K562 (cell line): ENCODE measurements around the gene ST6GALNAC3. TPM values are rescaled to one million over a fixed set of nuclear protein-coding genes. Genes with fewer than 3 reads are reported as not detected.

Experiments used
- ATAC-seq: fragments of 200-7000 bp; cut with Tn5 transposase; 3 replicates; pipeline ENCODE4 v1.9.1; 2020; ENCODE audit warnings: moderate library complexity
- BruUV-seq: library from RNA; stranded (reverse); fragments of 400-500 nt; replicated peaks from 2 replicates; lab custom pipeline; 2021; lab: Mats Ljungman, UMichigan
- CTCF ChIA-PET: fragments of 300-600 bp; formaldehyde crosslinking; extraction: SDS; loops from one replicate; lab custom pipeline; 2021; ENCODE audit warnings: low intra/inter-chr PET ratio; lab: Yijun Ruan, JAX
- POLR2A ChIA-PET: fragments of 300-600, 350-650 bp; sonication (Branson Sonifier 250); formaldehyde crosslinking; extraction: SDS; loops from one replicate; lab custom pipeline; 2021; ENCODE audit warnings: antibody characterized with exemption, inconsistent platforms; lab: Yijun Ruan, JAX
- DNase-seq, 4 experiments: peaks; one replicate each; pipeline versions ENCODE4 v3.0.0 to v3.0.0-alpha.2; 2011 to 2018; ENCODE audit warnings: low spot score in 3 of 4, mixed read lengths in 3 of 4; ENCODE audit errors: extremely low read depth in 1 of 4
- FAIRE-seq: peaks from 2 replicates; lab custom pipeline; 2011; peaks lifted over from hg19 to GRCh38; lab: Jason Lieb, UNC
- H2AFZ ChIP-seq: 2 replicates; pipeline ENCODE4 v1.6.0; 2011; ENCODE audit warnings: low read depth, low read length, control low read depth, inconsistent platforms
- H3K27ac ChIP-seq: fragments of 200-600 bp; 3 replicates; pipeline ENCODE4 v1.8.0; 2011; ENCODE audit warnings: low read depth, mild to moderate bottlenecking, control low read depth, inconsistent platforms, low read length, moderate library complexity, mixed read lengths; ENCODE audit errors: extremely low read depth
- H3K27me3 ChIP-seq, 2 experiments: fragments of 300-600 bp in 1 of 2; 2 replicates in 1 of 2; 3 replicates in 1 of 2; pipeline versions ENCODE4 v1.6.0 to v1.8.0; 2011; ENCODE audit warnings: inconsistent platforms in 2 of 2, low read length in 2 of 2, mild to moderate bottlenecking in 1 of 2, mixed read lengths in 1 of 2, moderate library complexity in 1 of 2; ENCODE audit not compliant: control insufficient read depth in 2 of 2, insufficient read depth in 2 of 2
- H3K36me3 ChIP-seq: fragments of 300-600 bp; 3 replicates; pipeline ENCODE4 v1.8.0; 2011; ENCODE audit warnings: mild to moderate bottlenecking, low read length, inconsistent platforms; ENCODE audit not compliant: control insufficient read depth, insufficient read depth
- H3K4me1 ChIP-seq, 2 experiments: fragments of 200-600 bp in 1 of 2; replicated peaks in 1 of 2; 2 replicates in 1 of 2; 3 replicates in 1 of 2; pipeline versions ENCODE4 v1.5.1 to v1.8.0; 2011; ENCODE audit warnings: inconsistent platforms in 2 of 2, low read length in 2 of 2, mild to moderate bottlenecking in 1 of 2, mixed read lengths in 1 of 2, moderate library complexity in 1 of 2; ENCODE audit not compliant: control insufficient read depth in 2 of 2, insufficient read depth in 2 of 2
- H3K4me2 ChIP-seq: 2 replicates; pipeline ENCODE4 v1.6.1; 2011; ENCODE audit warnings: low read length, control low read depth, inconsistent platforms, mixed read lengths; ENCODE audit not compliant: insufficient read depth
- H3K4me3 ChIP-seq: fragments of 200-600 bp; sonication (generic), shearing (Covaris generic); 2 replicates; pipeline ENCODE4 v1.5.1; 2016; ENCODE audit warnings: control low read depth, inconsistent platforms
- H3K79me2 ChIP-seq: fragments of 200-600 bp; 3 replicates; pipeline ENCODE4 v1.8.0; 2011; ENCODE audit warnings: low read length, inconsistent platforms; ENCODE audit not compliant: control insufficient read depth, insufficient read depth
- H3K9ac ChIP-seq, 2 experiments: 2 replicates each; pipeline versions ENCODE4 v1.6.0 to v1.6.1; 2011; ENCODE audit warnings: low read depth in 2 of 2, low read length in 2 of 2, control low read depth in 1 of 2, inconsistent platforms in 1 of 2, mild to moderate bottlenecking in 1 of 2, mixed read lengths in 1 of 2; ENCODE audit not compliant: insufficient read depth in 1 of 2
- H3K9me1 ChIP-seq: one replicate; pipeline ENCODE4 v1.6.0; 2011; ENCODE audit warnings: inconsistent platforms, mild to moderate bottlenecking, low read length, moderate library complexity; ENCODE audit not compliant: control insufficient read depth, insufficient read depth
- H3K9me3 ChIP-seq: replicated peaks from 2 replicates; pipeline ENCODE4 v1.5.1; 2011; ENCODE audit warnings: low read depth, low read length, inconsistent platforms; ENCODE audit not compliant: control insufficient read depth, insufficient read depth
- H4K20me1 ChIP-seq: replicated peaks from 2 replicates; pipeline ENCODE4 v1.6.1; 2011; ENCODE audit warnings: low read length, inconsistent platforms, mixed read lengths; ENCODE audit not compliant: control insufficient read depth, insufficient read depth
- HOXB6 ChIP-seq: fragments of 250-450 bp; sonication (Bioruptor Pico); IDR thresholded peaks from 2 replicates; pipeline ENCODE4 v1.5.1; 2022; ENCODE audit warnings: mild to moderate bottlenecking, borderline replicate concordance
- LCOR ChIP-seq: sonication (generic); formaldehyde crosslinking; IDR thresholded peaks from 2 replicates; pipeline ENCODE4 v1.8.0; 2022; ENCODE audit warnings: mild to moderate bottlenecking, missing genetic modification reagents
- NONO ChIP-seq, 2 experiments: fragments of 200-400 bp in 1 of 2; fragments of 450-650 bp in 1 of 2; formaldehyde crosslinking in 1 of 2; IDR thresholded peaks; 2 replicates each; pipeline ENCODE4 v1.6.1; 2017; ENCODE audit warnings: low read depth in 2 of 2, mild to moderate bottlenecking in 2 of 2, moderate library complexity in 2 of 2, low read length in 1 of 2
- PML ChIP-seq: IDR thresholded peaks from 2 replicates; pipeline ENCODE4 v1.6.1; 2012; ENCODE audit warnings: low read length, inconsistent platforms
- PTBP1 ChIP-seq: fragments of 200-400 bp; formaldehyde crosslinking; IDR thresholded peaks from 2 replicates; pipeline ENCODE4 v1.6.1; 2017; ENCODE audit warnings: low read depth, low read length
- RBM25 ChIP-seq: fragments of 200-400 bp; formaldehyde crosslinking; IDR thresholded peaks from 2 replicates; pipeline ENCODE4 v1.6.1; 2018; ENCODE audit warnings: low read length, low read depth, moderate library complexity; ENCODE audit not compliant: severe bottlenecking
- SIX5 ChIP-seq, 2 experiments: IDR thresholded peaks; 2 replicates each; pipeline ENCODE4 v1.6.1; 2011; ENCODE audit warnings: low read length in 2 of 2, borderline replicate concordance in 1 of 2, low read depth in 1 of 2, mild to moderate bottlenecking in 1 of 2, moderate library complexity in 1 of 2; ENCODE audit not compliant: insufficient read depth in 1 of 2
- TEAD4 ChIP-seq, 2 experiments: sonication (generic) in 1 of 2; formaldehyde crosslinking in 1 of 2; IDR thresholded peaks; 2 replicates each; pipeline versions ENCODE4 v1.6.1 to v1.8.0; 2012 to 2022; ENCODE audit warnings: borderline replicate concordance in 1 of 2, inconsistent platforms in 1 of 2, low read length in 1 of 2, mild to moderate bottlenecking in 1 of 2, missing genetic modification reagents in 1 of 2
- XRCC3 ChIP-seq: fragments of 450-650 bp; IDR thresholded peaks from 2 replicates; pipeline ENCODE4 v1.6.1; 2017; ENCODE audit warnings: mild to moderate bottlenecking, moderate library complexity
- ZEB2 ChIP-seq: fragments of 450-650 bp; IDR thresholded peaks from 2 replicates; pipeline ENCODE4 v1.6.1; 2016
- ZNF282 ChIP-seq: sonication (generic); formaldehyde crosslinking; IDR thresholded peaks from 2 replicates; pipeline ENCODE4 v1.8.1; 2023; ENCODE audit warnings: missing genetic modification reagents
- ZNF780A ChIP-seq: fragments of 250-450 bp; sonication (Bioruptor Pico); IDR thresholded peaks from 2 replicates; pipeline ENCODE4 v1.5.0; 2021; ENCODE audit warnings: mild to moderate bottlenecking
- WGBS: fragments of 100-300 bp; shearing (Covaris generic); methylation state at CpG from one replicate; pipeline ENCODE4 v1.1.6; 2016; ENCODE audit warnings: low coverage, mixed read lengths; ENCODE audit not compliant: insufficient coverage; ENCODE audit errors: missing lambda C conversion rate; 5-methylcytosine and 5-hydroxymethylcytosine counted together
- in situ Hi-C: fragments of 300-500 bp; cut with MboI; formaldehyde crosslinking; loops from 4 replicates; pipeline ENCODE4 v1.15.0; 2018; ENCODE audit warnings: inconsistent platforms, mixed read lengths
- intact Hi-C: fragments of 100-400 bp; cut with micrococcal nuclease; formaldehyde crosslinking; loops from 2 replicates; pipeline ENCODE4 v1.14.2; 2022
- polyA plus RNA-seq, 8 experiments: library from polyadenylated mRNA; depleted of rRNA in 4 of 8; stranded (reverse) in 5 of 8; unstranded in 3 of 8; fragments of >200 nt; fragmentation: Nextera tagmentation in 2 of 8; fragmentation: Illumina TruSeq in 1 of 8; extraction: Ambion mirVana in 2 of 8; extraction: Trizol in 1 of 8; gene quantifications; 2 replicates each; pipeline versions ENCODE4 v1.2.1 to v1.2.3, GENCODE V29; 2011 to 2014; ENCODE audit warnings: inconsistent platforms in 1 of 8, missing spikeins in 1 of 8
- total RNA-seq, 7 experiments: library from RNA; depleted of rRNA in 6 of 7; stranded (reverse); fragments of >200 nt in 6 of 7; fragmentation: Illumina TruSeq in 2 of 7; extraction: Trizol in 2 of 7; gene quantifications; 2 replicates each; pipeline versions ENCODE4 v1.2.1 to v1.2.3, GENCODE V29; 2011 to 2021; ENCODE audit warnings: low replicate concordance in 1 of 7
- TF ChIP-seq, protein P1 (sequence below): fragments of 200-600 bp; sonication (generic); IDR thresholded peaks from one replicate; pipeline ENCODE4 v1.6.1; 2012; ENCODE audit warnings: mild to moderate bottlenecking, low read depth, low read length, inconsistent platforms

ST6GALNAC3 gene
- total and polyA plus RNA-seq, 9 of the 15 experiments (the other 6 are each of a cell fraction or from before 2014, with no cell fraction given): 0.04 to 0.29 (median 0.18) TPM; not detected in 6

DNA sequence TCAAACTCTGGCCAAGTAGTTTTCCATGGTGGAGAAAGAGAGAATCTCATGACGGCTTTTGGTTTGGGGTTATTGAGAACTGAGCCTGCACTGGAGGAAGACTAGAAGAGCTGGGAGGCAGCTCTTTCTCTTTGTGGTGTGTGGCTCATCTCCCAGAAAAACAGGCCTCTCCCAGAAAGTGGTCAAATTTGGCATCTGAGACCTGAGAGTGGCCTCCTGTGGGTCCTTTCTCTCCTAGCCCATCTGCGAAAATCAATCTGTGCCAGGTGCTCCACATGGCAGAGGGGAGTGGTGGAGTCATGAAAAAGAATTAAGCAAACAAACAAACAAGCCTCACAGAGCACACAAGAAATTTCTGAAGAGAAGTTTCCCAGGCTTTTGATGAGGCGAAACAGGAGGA, 305.0 kb downstream of the ST6GALNAC3 start:
- no peak overlapping the region for H3K4me2 ChIP-seq
- DNase-seq: no peak
- H3K9ac ChIP-seq: no peak overlapping the region
- no peaks in the 10 kb centered on the region for H3K79me2 ChIP-seq
- BruUV-seq: no TSS peak
- CTCF ChIA-PET: no interaction called here
- no peaks in the 10 kb centered on the region for H3K4me1 ChIP-seq
- in situ Hi-C loops (no loop called here), intact Hi-C loops (no loop called here)
- H3K36me3 ChIP-seq: no peaks in the 10 kb centered on the region
- no peak overlapping the region for H3K4me3 ChIP-seq
- 5% methylated on average over 3 of the region's 3 CpGs for WGBS
- no peaks in the 10 kb centered on the region for H4K20me1 ChIP-seq
- FAIRE-seq: no peak
- no peaks in the 10 kb centered on the region for H3K9me1 ChIP-seq
- no peak overlapping the region for H2AFZ ChIP-seq
- H3K27me3 ChIP-seq: no peaks in the 10 kb centered on the region
- peaks cover 2% of the 10 kb centered on the region; the same call in 1 of the 2 replicates for H3K9me3 ChIP-seq
- no peak for ATAC-seq
- H3K27ac ChIP-seq: no peak overlapping the region
- POLR2A ChIA-PET: interaction anchor here (0.7 kb wide), 1 partner anchor 953 kb away, joined by 4 read pairs; no protein-coding TSS in a partner anchor
- TF ChIP-seq SIX5 (IDR thresholded peaks at IDR 0.05; ENCODE audit: borderline replicate concordance in 1 of 2, insufficient read depth in 1 of 2, low read depth in 1 of 2, low read length in 2 of 2): no peak
- no peak for TF ChIP-seq XRCC3
- TF ChIP-seq TEAD4 (IDR thresholded peaks at IDR 0.05; ENCODE audit: low read length): no peak
- TF ChIP-seq TEAD4 (CRISPR knock-in tag; IDR thresholded peaks at IDR 0.05; ENCODE audit: borderline replicate concordance): no peak
- no peak for TF ChIP-seq LCOR (CRISPR knock-in tag)
- TF ChIP-seq NONO (IDR thresholded peaks at IDR 0.05; ENCODE audit: low read depth in 2 of 2, low read length in 1 of 2): no peak
- no peak for TF ChIP-seq PML
- TF ChIP-seq ZNF780A (CRISPR knock-in tag): no peak
- TF ChIP-seq HOXB6 (CRISPR knock-in tag): no peak
- TF ChIP-seq ZEB2: no peak
- TF ChIP-seq ZNF282 (CRISPR knock-in tag): no peak
- no peak for TF ChIP-seq RBM25
- TF ChIP-seq PTBP1: no peak
- TF ChIP-seq, protein P1, sequence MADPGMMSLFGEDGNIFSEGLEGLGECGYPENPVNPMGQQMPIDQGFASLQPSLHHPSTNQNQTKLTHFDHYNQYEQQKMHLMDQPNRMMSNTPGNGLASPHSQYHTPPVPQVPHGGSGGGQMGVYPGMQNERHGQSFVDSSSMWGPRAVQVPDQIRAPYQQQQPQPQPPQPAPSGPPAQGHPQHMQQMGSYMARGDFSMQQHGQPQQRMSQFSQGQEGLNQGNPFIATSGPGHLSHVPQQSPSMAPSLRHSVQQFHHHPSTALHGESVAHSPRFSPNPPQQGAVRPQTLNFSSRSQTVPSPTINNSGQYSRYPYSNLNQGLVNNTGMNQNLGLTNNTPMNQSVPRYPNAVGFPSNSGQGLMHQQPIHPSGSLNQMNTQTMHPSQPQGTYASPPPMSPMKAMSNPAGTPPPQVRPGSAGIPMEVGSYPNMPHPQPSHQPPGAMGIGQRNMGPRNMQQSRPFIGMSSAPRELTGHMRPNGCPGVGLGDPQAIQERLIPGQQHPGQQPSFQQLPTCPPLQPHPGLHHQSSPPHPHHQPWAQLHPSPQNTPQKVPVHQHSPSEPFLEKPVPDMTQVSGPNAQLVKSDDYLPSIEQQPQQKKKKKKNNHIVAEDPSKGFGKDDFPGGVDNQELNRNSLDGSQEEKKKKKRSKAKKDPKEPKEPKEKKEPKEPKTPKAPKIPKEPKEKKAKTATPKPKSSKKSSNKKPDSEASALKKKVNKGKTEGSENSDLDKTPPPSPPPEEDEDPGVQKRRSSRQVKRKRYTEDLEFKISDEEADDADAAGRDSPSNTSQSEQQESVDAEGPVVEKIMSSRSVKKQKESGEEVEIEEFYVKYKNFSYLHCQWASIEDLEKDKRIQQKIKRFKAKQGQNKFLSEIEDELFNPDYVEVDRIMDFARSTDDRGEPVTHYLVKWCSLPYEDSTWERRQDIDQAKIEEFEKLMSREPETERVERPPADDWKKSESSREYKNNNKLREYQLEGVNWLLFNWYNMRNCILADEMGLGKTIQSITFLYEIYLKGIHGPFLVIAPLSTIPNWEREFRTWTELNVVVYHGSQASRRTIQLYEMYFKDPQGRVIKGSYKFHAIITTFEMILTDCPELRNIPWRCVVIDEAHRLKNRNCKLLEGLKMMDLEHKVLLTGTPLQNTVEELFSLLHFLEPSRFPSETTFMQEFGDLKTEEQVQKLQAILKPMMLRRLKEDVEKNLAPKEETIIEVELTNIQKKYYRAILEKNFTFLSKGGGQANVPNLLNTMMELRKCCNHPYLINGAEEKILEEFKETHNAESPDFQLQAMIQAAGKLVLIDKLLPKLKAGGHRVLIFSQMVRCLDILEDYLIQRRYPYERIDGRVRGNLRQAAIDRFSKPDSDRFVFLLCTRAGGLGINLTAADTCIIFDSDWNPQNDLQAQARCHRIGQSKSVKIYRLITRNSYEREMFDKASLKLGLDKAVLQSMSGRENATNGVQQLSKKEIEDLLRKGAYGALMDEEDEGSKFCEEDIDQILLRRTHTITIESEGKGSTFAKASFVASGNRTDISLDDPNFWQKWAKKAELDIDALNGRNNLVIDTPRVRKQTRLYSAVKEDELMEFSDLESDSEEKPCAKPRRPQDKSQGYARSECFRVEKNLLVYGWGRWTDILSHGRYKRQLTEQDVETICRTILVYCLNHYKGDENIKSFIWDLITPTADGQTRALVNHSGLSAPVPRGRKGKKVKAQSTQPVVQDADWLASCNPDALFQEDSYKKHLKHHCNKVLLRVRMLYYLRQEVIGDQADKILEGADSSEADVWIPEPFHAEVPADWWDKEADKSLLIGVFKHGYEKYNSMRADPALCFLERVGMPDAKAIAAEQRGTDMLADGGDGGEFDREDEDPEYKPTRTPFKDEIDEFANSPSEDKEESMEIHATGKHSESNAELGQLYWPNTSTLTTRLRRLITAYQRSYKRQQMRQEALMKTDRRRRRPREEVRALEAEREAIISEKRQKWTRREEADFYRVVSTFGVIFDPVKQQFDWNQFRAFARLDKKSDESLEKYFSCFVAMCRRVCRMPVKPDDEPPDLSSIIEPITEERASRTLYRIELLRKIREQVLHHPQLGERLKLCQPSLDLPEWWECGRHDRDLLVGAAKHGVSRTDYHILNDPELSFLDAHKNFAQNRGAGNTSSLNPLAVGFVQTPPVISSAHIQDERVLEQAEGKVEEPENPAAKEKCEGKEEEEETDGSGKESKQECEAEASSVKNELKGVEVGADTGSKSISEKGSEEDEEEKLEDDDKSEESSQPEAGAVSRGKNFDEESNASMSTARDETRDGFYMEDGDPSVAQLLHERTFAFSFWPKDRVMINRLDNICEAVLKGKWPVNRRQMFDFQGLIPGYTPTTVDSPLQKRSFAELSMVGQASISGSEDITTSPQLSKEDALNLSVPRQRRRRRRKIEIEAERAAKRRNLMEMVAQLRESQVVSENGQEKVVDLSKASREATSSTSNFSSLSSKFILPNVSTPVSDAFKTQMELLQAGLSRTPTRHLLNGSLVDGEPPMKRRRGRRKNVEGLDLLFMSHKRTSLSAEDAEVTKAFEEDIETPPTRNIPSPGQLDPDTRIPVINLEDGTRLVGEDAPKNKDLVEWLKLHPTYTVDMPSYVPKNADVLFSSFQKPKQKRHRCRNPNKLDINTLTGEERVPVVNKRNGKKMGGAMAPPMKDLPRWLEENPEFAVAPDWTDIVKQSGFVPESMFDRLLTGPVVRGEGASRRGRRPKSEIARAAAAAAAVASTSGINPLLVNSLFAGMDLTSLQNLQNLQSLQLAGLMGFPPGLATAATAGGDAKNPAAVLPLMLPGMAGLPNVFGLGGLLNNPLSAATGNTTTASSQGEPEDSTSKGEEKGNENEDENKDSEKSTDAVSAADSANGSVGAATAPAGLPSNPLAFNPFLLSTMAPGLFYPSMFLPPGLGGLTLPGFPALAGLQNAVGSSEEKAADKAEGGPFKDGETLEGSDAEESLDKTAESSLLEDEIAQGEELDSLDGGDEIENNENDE: no peak
